ENCODE measurements around the gene PRPS1L1. TPM values are rescaled to one million over a fixed set of nuclear protein-coding genes. Genes with fewer than 3 reads are reported as not detected.

The PRPS1L1 gene
- total and polyA plus RNA-seq, 2 of the 8 experiments (the other 6 are each of a cell fraction or from before 2014, with no cell fraction given): not detected

DNA sequence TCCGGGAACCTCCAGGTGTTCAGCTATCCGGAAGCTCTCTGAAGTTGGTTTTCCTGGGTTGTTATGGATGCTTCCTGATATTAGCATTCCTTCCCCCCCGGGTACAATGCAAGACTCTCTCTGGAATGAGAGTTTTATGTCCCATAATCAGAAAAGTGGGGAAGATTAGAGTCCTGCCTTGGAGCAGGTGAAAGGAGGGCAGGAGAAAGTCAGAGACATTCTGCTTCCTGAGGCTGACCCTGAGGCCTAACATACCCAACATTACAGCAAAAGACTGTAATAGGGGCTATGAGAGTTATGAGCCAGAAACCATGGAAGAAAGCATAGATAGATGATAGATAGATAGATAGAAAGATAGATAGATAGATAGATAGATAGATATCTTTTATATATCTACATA is 36.9 kb downstream of the PRPS1L1 start:
- ChIA-PET CTCF (ENCODE audit: partially characterized antibody) (interaction anchor here (0.9 to 12.3 kb wide), 11 partner anchors 11 to 292 kb away, joined by 3 to 149 read pairs (median 4); no protein-coding TSS in a partner anchor), POLR2A (ENCODE audit: partially characterized antibody) (no interaction called here)
- H3K14ac ChIP-seq (ENCODE audit: insufficient read length): no peak overlapping the region
- DNase-seq (ENCODE audit: low read depth in 1 of 2, low spot score in 2 of 2) (no peak), FAIRE-seq (no peak)
- H3K9me3 ChIP-seq (ENCODE audit: insufficient read depth in 2 of 2, low read depth in 1 of 2, low read length in 1 of 2): no peaks in the 10 kb centered on the region
- no peak overlapping the region for H3K4me2 ChIP-seq (ENCODE audit: insufficient read depth in 1 of 2, low read depth in 2 of 2, low read length in 2 of 2)
- no peak overlapping the region for H4K5ac ChIP-seq (ENCODE audit: insufficient read length, low read depth, low read length)
- H3K9ac ChIP-seq (replicated peaks in 1 of 4; ENCODE audit: extremely low read depth in 1 of 4, low read depth in 3 of 4, low read length in 3 of 4): no peak overlapping the region
- TF ChIP-seq ZNF274 (IDR thresholded peaks at IDR 0.05; ENCODE audit: borderline replicate concordance, extremely low read depth, low read length): no peak
- TF ChIP-seq RXRA (IDR thresholded peaks at IDR 0.05; ENCODE audit: insufficient read depth, low read depth, low read length): no peak
- no peak for TF ChIP-seq BACH1 (IDR thresholded peaks at IDR 0.05; ENCODE audit: low read length)
- TF ChIP-seq, protein P1, sequence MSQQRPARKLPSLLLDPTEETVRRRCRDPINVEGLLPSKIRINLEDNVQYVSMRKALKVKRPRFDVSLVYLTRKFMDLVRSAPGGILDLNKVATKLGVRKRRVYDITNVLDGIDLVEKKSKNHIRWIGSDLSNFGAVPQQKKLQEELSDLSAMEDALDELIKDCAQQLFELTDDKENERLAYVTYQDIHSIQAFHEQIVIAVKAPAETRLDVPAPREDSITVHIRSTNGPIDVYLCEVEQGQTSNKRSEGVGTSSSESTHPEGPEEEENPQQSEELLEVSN (IDR thresholded peaks at IDR 0.05): no peak
- no peak for TF ChIP-seq BCL11A (IDR thresholded peaks at IDR 0.05; ENCODE audit: low read depth in 2 of 2, low read length in 2 of 2)
- TF ChIP-seq, protein P2, sequence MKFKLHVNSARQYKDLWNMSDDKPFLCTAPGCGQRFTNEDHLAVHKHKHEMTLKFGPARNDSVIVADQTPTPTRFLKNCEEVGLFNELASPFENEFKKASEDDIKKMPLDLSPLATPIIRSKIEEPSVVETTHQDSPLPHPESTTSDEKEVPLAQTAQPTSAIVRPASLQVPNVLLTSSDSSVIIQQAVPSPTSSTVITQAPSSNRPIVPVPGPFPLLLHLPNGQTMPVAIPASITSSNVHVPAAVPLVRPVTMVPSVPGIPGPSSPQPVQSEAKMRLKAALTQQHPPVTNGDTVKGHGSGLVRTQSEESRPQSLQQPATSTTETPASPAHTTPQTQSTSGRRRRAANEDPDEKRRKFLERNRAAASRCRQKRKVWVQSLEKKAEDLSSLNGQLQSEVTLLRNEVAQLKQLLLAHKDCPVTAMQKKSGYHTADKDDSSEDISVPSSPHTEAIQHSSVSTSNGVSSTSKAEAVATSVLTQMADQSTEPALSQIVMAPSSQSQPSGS (IDR thresholded peaks at IDR 0.05; ENCODE audit: low read length): no peak
- TF ChIP-seq HDAC2 (IDR thresholded peaks at IDR 0.05; ENCODE audit: borderline replicate concordance in 1 of 2, low read depth in 2 of 2, low read length in 2 of 2): no peak
- TF ChIP-seq HDAC6 (IDR thresholded peaks at IDR 0.05; ENCODE audit: low read depth, low read length): no peak
- no peak for TF ChIP-seq JUN (IDR thresholded peaks at IDR 0.05; ENCODE audit: low read depth, low read length)
- TF ChIP-seq CREB1 (IDR thresholded peaks at IDR 0.05): no peak
- TF ChIP-seq SIN3A (conservative IDR thresholded peaks at IDR 0.05 in 1 of 2, IDR thresholded peaks at IDR 0.05 in 1 of 2; ENCODE audit: low read depth in 1 of 2, low read length in 2 of 2): no peak
- H4K20me1 ChIP-seq (replicated peaks in 1 of 2; ENCODE audit: control insufficient read depth in 1 of 2, insufficient read depth in 2 of 2, low read length in 2 of 2): no peaks in the 10 kb centered on the region
- no peak overlapping the region for H3K4me3 ChIP-seq (ENCODE audit: extremely low read depth in 1 of 4, insufficient read depth in 2 of 4, low read depth in 3 of 4, low read length in 4 of 4)
- H3K79me1 ChIP-seq (ENCODE audit: low read depth, low read length): no peaks in the 10 kb centered on the region
- H3K23me2 ChIP-seq (ENCODE audit: low read depth, low read length): no peaks in the 10 kb centered on the region
- no peak overlapping the region for H2BK15ac ChIP-seq (ENCODE audit: low read length)
- H4K91ac ChIP-seq (replicated peaks; ENCODE audit: insufficient read length, low read length): no peak overlapping the region
- no peak overlapping the region for H3K56ac ChIP-seq (replicated peaks; ENCODE audit: insufficient read length, low read depth, low read length)
- no peaks in the 10 kb centered on the region for H3K36me3 ChIP-seq (ENCODE audit: control insufficient read depth in 2 of 4, insufficient read depth in 4 of 4, low read length in 3 of 4)
- no peak overlapping the region for H2AK5ac ChIP-seq (ENCODE audit: low read depth, low read length)
- H2BK12ac ChIP-seq (ENCODE audit: low read depth, low read length): no peak overlapping the region
- H2BK5ac ChIP-seq (ENCODE audit: low read depth, low read length): no peak overlapping the region
- no peak overlapping the region for H3K4ac ChIP-seq (replicated peaks; ENCODE audit: insufficient read length, low read depth, low read length)
- H2BK20ac ChIP-seq (ENCODE audit: low read length): no peak overlapping the region
- no peak overlapping the region for H4K8ac ChIP-seq (ENCODE audit: extremely low read depth, insufficient read depth, low read length)
- WGBS, 2 experiments (ENCODE audit: extremely low coverage in 1 of 2, insufficient coverage in 1 of 2, insufficient read length in 1 of 2, insufficient replicate concordance in 2 of 2, low coverage in 1 of 2, low lambda C conversion rate in 2 of 2, missing lambda C conversion rate in 1 of 2): 84% methylated on average over 3 of the region's 3 CpGs; no CpG with 5 or more reads in 1 of the 2 experiments
- H3K79me2 ChIP-seq (ENCODE audit: control insufficient read depth in 1 of 2, insufficient read depth in 2 of 2, low read length in 2 of 2): no peaks in the 10 kb centered on the region
- H3K18ac ChIP-seq (ENCODE audit: extremely low read depth, low read length): no peak overlapping the region
- no peaks in the 10 kb centered on the region for H3K4me1 ChIP-seq (replicated peaks in 1 of 4; ENCODE audit: control insufficient read depth in 3 of 4, insufficient read depth in 4 of 4, low read length in 3 of 4)
- H3K27me3 ChIP-seq (replicated peaks in 1 of 4; ENCODE audit: control insufficient read depth in 3 of 4, extremely low read depth in 1 of 4, insufficient read depth in 3 of 4, low read length in 3 of 4): no peaks in the 10 kb centered on the region
- H2AFZ ChIP-seq (ENCODE audit: low read length): no peak overlapping the region
- no peak overlapping the region for H2BK120ac ChIP-seq (replicated peaks; ENCODE audit: low read depth, low read length)
- H3K23ac ChIP-seq (ENCODE audit: insufficient read length): no peak overlapping the region
- H3K27ac ChIP-seq (ENCODE audit: low read depth, low read length): no peak overlapping the region
